Lung microvascular endothelial cell (primary cell): ENCODE measurements around the gene SLC30A10. TPM values are rescaled to one million over a fixed set of nuclear protein-coding genes. Genes with fewer than 3 reads are reported as not detected.
"Not testable (repeated sequence)": the region's sequence is repeated elsewhere in the genome, so short reads cannot be mapped to it uniquely, and the experiment has no call there.

Experiments
- DNase-seq, 2 donors: peaks; one replicate each; pipeline versions ENCODE4 v3.0.0 to v3.0.0-alpha.2; 2010; ENCODE audit warnings: low read depth in 2 of 2
- total RNA-seq: library from RNA; depleted of rRNA; stranded (reverse); fragments of >200 nt; gene quantifications from 2 replicates; pipeline ENCODE4 v1.2.1, GENCODE V29; 2014

Gene SLC30A10
- total RNA-seq, 1 donor from 2014 or later = not detected

DNA sequence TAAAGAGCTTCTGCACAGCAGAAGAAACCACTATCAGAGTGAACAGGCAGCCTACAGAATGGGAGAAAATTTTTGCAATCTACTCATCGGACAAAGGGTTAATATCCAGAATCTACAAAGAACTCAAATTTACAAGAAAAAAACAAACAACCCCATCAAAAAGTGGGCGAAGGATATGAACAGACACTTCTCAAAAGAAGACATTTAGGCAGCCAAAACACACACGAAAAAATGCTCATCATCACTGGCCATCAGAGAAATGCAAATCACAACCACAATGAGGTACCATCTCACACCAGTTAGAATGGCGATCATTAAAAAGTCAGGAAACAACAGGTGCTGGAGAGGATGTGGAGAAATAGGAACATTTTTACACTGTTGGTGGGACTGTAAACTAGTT, 36.5 kb downstream of the SLC30A10 start:
- DNase-seq = not testable (repeated sequence)

DNA sequence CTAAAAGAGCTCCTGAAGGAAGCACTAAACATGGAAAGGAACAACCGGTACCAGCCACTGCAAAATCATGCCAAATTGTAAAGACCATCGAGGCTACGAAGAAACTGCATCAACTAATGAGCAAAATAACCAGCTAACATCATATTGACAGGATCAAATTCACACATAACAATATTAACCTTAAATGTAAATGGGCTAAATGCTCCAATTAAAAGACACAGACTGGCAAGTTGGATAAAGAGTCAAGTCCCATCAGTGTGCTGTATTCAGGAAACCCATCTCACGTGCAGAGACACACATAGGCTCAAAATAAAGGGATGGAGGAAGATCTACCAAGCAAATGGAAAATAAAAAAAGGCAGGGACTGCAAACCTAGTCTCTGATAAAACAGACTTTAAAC, 39.7 kb downstream of the SLC30A10 start:
- DNase-seq = not testable (repeated sequence)

DNA sequence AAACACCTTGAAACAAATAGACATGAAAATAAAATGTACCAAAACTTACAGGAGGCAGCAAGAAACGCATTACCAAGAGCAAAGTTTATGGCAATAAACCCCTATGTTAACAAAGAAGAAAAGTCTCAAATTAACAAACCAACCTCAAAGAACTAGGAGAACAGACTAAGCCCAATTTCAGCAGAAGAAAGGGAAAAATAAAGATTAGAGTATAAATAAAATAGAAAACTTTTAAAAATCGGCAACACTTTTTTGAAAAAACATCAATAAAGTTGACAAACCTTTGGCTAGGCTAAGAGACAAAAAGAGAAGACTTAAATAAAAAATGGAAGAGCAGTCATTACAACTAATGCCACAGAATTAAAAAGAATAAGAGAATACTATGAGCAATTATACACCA, 42.7 kb downstream of the SLC30A10 start:
- no peak for DNase-seq

DNA sequence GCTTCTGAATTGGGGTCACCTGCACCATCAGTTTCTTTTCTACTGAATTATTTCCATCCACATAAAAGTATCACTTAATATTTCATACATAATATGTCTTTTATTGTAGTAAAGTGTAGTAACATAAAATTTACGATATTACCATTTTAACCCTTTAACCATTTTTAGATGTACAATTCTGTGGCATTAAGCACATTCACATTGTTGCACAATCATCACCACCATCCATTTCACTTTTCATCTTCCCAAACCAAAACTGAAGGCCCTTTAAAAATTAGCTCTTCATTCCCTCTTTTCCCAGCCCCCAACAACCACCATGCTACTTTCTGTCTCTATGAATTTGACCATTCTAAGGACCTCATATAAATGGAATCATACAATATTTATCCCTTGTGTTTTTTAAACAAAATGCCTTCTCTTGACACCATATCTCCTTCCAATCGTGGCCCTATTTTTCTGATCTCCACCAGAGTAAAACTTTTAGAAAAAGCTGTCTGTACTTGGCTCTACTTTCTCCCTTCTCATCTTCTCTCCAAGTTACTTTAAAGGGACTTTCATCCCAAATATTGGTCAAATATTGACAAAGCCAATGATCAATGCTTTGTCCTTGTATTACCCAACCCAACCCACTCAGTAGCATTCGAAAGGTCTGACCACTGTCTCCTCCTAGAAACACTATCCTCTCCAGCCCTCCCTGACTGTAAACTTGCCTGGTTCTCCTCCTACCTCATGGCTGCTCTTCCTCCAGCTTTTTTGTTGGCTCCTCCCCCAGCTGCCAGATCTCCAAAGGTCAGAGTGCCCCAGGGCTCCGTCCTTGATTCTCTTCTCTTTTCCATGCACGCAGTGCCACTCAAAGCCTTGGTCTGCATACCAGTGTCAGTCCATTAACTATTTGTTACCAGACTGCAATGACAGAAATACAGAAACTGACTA, 44.7 kb downstream of the SLC30A10 start:
- DNase-seq = no peak

DNA sequence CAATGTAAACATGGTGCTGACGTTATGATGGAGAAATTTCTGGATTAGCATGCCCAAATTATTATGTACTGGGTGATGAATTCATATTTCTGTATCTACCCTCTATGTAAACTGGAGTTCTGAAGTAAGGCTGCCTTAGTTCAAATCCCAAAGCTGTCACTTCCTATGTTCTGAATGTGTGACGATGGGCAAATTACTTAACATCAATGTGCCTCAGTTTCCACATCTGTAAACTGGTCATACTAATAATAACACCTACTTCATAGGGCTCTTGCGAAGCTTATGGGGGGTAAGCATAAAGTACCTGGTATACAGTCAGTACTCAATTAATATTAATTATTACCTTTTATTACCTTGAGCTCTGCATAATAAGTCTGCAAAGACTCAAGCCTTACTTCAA, 45.6 kb downstream of the SLC30A10 start:
- DNase-seq = no peak

DNA sequence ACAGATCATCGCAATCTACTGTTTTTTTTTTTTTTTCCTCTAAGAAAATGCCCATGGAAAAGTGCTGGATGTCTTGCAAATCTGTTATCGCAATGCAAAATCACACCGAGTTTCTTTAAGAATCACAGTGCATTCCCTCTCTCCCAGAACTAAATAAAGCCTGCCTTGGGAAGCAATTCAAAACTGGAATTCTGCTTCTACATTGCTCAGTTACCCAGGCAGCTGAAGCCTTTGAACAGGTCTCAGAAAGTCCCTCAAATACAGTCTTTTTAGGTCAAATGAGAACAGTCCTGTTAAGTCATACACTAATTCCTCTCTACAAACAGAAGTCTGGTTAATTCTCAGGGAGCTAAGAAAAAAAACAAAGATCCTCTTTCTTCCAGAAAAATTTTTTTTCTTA, 46.3 kb downstream of the SLC30A10 start:
- no peak for DNase-seq

DNA sequence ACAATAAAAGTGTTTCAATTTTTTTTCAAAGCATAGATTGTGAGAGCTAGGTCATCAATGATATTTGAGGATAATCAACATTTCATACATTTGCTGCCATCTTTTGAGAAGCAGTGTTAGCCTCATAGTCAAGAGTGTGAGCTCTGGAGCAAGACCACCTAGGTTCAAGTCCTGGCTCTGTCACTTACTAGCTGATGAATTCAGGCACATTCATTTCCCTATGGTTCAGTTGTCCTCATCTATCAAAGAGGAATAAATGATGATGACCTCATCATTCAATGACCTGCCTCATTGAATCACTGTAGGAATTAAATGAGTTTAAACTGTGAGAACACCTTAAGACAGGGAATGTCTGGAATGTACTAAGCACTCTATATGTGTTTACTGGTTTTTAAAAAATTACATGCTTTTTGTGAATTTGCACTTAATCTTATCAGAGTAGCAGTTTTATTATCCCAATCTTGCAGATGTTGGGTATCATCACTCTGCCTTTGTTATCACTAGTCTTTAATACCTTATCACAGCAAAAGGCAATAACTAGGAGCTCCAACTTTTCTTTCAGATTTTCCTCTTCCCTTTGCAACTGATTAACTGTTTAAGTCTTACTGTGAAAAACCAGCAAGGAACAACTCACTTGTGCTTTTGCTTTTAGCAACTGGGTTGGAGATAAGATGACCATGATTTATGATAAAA, 47.4 kb downstream of the SLC30A10 start:
- DNase-seq = no peak

DNA sequence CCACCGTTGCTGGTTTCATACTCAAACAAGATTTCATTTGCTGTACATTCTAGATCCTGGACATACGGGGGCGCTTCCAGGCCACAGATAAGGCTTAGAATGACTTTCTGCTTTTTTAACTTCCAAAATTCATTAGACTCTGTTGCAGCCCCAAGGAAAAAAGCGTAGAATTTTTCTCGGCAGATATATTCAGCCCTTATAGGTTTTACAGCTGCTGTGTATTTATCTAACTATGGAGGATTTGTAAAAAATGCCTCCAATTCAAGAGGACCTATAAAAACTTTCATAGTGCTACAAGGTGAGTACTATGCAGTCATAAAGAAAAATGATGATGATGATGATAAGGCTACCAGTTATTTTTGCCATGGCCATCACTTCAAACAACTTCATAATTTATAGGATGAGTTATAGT, 51.6 kb downstream of the SLC30A10 start:
- no peak for DNase-seq

DNA sequence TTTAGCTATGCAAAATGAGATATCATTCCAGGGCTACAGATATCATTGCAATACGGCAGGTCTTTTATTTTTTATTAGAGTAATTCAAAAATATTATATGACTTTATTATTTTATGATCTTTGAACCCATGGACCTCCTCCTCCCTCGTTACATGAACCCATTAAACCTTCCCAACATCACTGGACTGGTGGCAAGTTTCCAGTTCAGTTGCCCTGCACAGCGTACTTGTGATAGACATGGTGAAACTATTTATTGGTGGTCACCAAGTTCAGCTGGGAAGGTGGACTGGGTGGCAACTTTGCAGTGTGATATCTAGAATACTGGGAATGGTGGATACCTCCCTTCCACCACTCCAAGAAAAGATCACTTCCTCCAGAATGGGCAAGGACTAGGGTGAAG, 52.5 kb downstream of the SLC30A10 start:
- no peak for DNase-seq

DNA sequence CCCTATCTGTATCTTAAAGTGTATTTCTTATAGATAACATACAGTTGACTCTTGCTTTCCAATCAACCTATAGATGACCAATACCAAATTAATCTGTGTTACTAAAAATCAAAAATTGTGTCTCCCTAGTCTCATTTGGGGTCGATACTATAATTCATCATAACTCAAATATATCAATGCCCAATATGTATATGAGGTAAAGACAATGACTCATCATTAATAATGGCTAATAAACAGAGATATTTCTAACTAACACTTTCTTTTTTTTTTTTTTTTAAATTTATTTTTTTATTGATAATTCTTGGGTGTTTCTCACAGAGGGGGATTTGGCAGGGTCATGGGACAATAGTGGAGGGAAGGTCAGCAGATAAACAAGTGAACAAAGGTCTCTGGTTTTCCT, 55.8 kb downstream of the SLC30A10 start:
- not testable (repeated sequence) for DNase-seq

DNA sequence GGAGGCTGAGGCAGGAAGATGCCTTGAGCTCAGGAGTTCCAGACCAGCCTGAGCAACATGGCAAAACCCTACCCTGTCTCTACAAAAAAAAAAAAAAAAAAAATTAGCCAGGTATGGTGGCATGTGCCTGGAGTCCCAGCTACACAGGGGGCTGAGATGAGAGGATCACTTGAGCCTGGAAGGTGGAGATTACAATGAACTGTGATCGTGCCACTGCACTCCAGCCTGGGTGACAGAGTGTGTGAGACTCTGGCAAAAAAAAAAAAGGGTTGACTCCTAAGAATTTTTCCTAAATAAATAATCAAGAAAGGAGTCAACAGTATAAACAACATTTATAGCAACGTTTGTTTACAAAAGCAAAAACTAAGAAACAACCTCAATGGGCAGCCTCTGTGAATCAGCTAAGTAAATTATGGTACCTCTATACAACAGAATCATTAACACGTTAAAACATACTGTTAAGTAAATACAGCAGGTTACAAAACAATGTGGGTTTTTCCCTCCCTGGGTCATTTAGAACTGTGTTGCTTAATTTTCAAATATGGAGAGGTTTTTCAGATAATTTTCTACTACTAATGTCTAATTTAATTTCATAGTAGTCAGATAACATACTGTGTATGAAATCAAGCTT, 56.8 kb downstream of the SLC30A10 start:
- DNase-seq = no peak

DNA sequence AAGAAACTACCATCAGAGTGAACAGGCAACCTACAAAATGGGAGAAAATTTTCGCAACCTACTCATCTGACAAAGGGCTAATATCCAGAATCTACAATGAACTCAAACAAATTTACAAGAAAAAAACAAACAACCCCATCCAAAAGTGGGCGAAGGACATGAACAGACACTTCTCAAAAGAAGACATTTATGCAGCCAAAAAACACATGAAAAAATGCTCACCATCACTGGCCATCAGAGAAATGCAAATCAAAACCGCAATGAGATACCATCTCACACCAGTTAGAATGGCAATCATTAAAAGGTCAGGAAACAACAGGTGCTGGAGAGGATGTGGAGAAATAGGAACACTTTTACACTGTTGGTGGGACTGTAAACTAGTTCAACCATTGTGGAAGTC, 59.7 kb downstream of the SLC30A10 start:
- not testable (repeated sequence) for DNase-seq

Other genes with a start within 250 kb of the SLC30A10 start
- gene EPRS1, start 117.9 kb upstream of the SLC30A10 start, total RNA-seq = 84.8 and 101 TPM in 2 replicates
- 20.0 and 28.6 TPM in 2 replicates for gene BPNT1, start 161.2 kb upstream of the SLC30A10 start, total RNA-seq
- 78.5 and 89.9 TPM in 2 replicates for gene IARS2, start 165.6 kb upstream of the SLC30A10 start, total RNA-seq